HT1080 (cell line): ENCODE measurements around the gene CLSTN2. TPM values are rescaled to one million over a fixed set of nuclear protein-coding genes. Genes with fewer than 3 reads are reported as not detected.
A peak's percentile ranks its signal among the peaks of the same experiment; 100 is the strongest.
"Not testable (repeated sequence)": the region's sequence is repeated elsewhere in the genome, so short reads cannot be mapped to it uniquely, and the experiment has no call there.

ENCODE experiments used
- DNase-seq: peaks from one replicate; pipeline ENCODE4 v3.0.0-alpha.2; 2015; ENCODE audit warnings: low read depth
- total RNA-seq: library from RNA; depleted of rRNA; stranded (reverse); fragments of >200 nt; shearing (Covaris generic); gene quantifications from 2 replicates; pipeline ENCODE4 v1.2.3, GENCODE V29; 2014

The CLSTN2 gene
- total RNA-seq, 1 experiment from 2014 or later = 0.23 TPM

DNA sequence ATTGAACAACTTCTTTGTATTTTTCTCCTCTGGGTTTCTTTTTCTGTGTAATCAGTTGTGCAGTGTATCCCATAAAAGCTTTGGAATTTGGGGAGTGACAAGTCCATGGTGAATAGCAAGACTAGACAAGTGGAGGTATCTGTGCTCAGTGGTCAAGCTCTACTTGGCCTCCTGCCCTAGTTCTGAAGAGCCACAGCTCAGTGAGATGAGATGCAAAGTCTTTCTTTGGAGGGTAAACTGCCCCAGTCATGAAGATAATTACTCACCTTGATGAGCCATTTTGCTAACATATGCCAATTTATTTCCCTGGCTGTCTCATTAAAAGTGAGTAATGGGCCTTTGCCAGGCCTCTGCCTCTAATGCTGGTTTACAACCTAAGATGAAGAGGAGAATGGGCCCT, 471.7 kb downstream of the CLSTN2 start:
- DNase-seq = no peak

DNA sequence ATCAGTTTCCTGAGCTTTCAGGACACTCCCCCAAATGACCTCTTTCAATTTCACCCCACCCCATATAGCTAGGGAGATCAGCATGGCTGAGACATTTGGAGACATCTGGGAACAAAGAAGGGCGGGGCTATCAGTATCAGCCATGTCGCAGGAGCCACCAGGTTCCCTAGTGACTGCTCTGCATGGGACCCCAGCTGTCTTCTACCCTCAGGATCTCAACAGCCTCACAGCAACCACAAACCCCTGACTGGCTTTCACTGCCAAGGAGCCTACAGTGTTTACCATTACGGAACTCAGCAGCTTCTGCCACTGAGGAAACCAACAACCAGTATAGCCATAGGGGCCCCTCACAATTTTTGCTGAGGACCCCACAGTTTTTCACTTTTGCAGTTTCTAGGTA, 473.3 kb downstream of the CLSTN2 start:
- no peak for DNase-seq

- DNase-seq = no peak
These were observed 481.7 kb downstream of the CLSTN2 start for GRCh38 chr3:140416666-140417065.

DNA sequence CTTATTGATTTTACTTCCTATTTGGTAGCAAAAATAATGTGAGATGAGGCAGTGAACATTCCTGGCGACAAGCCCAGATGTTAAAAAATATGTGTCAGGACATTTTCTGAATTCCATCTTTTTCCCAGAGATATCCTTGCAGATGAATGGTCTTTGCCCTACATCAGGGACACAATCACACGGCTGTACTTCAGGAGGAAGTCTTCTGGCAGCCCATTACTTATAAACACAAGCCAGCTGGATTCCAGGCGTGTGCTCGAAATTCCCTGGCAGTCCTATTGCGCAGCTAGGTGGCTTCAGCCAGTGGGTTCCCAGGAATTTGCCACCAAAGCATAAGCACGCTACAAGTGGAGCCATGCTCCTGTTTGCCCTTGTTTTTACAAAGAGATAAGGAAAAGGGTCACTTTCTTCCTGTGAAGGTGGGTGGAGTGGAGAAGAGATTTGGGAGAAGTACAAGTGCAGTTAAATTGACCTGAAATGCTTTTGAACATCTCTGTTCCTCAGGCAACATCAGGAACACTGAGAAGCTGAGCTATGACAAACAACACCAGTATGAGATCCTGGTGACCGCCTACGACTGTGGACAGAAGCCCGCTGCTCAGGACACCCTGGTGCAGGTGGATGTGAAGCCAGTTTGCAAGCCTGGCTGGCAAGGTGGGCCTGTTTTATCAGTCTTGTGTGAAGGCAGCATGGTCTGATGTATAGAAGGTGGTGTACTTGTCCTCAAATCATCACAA, 485.8 kb downstream of the CLSTN2 start:
- DNase-seq = peak; percentile 63

GRCh38 chr3:140421884-140422283, 486.9 kb downstream of the CLSTN2 start:
- DNase-seq = no peak

DNA sequence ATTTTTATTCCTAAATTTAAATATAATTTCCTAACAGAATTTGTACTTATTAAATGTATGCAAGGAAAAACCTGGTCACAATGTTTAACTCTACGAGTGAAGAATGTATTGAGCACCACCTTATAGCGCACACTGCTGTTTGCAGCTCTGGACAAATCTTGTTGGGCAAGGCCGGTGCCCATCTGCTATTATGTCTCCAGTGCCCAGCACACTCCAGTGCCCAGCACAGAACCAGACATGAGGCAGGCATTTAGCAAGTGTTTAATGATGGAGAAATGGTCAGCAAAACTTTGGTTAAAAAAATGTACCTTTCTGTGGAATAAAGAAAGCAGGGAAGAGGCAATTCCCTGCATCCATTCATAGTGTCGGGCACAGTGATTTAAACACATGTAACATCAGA, 488.2 kb downstream of the CLSTN2 start:
- DNase-seq = no peak

GRCh38 chr3:140423574-140423973, 488.6 kb downstream of the CLSTN2 start:
- not testable (repeated sequence) for DNase-seq

- DNase-seq = no peak
These were observed 489.2 kb downstream of the CLSTN2 start for GRCh38 chr3:140424211-140424610.

DNA sequence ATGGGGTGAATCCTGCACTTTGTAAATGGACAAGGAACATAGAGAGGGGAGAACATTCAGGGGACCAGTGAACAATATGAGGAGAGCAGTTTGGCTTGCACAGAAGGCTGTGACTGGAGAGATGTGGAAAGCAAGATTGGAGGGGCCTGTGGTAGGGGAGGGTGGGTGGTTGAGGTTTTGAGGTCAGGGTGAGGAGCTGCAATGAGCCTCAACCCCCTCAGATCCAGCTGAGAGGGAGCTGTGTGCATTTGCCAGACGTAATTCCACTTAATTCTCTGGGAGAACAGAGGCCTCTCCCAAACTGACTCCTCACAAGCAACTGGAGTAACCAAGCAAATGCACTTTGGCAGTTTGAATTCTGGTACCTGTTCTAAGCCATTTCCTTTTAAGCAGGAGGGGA, 489.7 kb downstream of the CLSTN2 start:
- no peak for DNase-seq

GRCh38 chr3:140427786-140428185, 492.8 kb downstream of the CLSTN2 start:
- no peak for DNase-seq

DNA sequence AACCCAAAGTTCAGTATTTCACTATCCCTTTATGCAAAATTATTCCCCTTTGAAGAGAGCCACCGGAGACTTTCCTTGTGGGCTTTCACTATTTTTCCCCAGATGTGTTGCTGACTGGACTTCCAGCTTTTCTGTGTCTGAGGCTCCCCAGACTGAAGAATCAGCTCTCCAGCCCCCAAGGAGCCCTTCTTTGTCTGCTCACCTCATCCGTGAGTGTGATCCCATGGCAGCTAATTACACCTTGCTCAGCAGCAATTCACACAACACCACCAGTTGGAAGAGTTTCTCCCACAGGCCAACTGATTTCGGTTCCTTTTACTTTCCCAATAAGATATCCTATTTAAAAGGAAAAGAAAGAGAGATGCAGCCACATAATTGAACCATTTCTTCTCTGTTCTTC, 493.4 kb downstream of the CLSTN2 start:
- no peak for DNase-seq

- DNase-seq = no peak
These were observed 494.8 kb downstream of the CLSTN2 start for GRCh38 chr3:140429791-140430190.

GRCh38 chr3:140430494-140430893, 495.5 kb downstream of the CLSTN2 start:
- DNase-seq = no peak

DNA sequence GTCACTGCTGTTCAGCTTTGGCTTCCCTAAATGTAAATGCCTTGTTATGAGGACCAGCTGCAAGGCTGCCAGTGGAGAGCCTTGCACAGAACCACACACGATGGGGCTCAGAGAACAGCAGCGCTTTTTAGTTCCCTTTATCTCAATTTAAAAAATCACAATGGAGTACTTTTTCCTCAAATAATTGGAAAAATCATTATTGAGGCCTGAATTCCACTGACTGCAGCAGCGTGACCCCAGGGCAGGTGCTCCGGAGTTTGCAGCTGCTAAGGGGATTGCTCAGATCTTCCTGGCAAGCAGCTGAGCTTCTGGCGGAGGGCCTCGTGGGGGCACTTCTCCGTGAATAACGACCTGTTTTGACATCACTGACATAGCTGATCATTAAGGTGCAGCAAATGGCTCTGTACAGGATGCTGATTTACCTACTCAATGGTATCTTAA, 497.3 kb downstream of the CLSTN2 start:
- no peak for DNase-seq

DNA sequence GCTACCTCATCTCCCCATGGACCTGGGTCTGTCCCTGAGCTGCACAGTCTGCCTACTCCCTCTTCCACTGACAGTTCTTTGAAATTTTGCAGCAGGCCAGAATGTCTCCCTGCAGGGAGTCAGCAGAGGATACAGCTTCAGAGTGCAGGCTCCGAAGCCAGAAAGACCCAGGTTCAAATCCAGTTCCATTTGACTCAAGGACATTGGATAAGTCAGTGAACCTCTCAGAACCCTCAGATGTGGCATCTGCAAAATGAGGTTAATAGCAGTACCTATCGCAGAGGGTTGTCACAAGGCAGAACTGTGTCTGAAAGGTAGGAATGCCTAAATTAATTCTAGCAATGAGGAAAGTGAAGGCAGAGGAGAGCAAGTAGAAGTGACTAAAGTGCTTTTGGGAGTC, 498.4 kb downstream of the CLSTN2 start:
- DNase-seq = no peak

GRCh38 chr3:140434261-140434905, 499.4 kb downstream of the CLSTN2 start:
- DNase-seq = no peak

- no peak for DNase-seq
These were observed 501.4 kb downstream of the CLSTN2 start for GRCh38 chr3:140436421-140436820.

DNA sequence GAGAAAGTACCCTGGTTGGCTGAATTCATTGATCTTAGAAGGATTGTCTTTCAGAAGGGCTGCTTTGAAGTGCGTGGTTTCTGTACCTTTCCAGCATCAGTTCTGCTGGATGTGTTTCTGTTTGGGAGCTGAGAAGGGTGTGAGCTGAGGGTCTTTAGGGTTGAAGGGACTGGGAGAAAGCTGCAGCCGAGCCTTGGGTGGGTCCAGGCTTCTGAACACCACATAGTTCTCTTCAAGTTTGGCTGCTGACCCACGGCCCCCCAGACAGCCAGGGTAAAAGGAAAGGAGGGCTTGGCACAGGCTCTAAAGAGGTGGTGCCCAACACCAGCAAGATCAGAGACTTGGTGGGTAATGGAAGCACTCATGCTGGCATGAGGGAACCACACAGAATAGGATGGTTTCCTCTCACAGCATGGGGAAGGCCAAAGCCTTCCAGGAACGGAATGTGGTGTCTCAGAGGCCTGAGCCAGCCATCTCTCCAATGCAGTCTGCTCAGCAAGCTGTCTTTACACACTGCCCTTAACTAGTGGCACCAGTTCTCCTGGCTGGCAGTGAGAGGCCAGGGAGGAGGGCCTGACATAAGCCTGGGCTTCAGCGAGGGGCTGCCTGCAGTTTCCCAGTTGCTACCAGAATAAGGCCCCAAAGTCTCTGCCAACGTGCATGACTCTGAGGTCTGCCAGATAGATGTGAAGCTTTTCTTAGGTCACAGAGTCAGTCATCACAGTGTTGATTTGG, 503.9 kb downstream of the CLSTN2 start:
- peak; percentile 24 for DNase-seq

GRCh38 chr3:140439527-140439926, 504.5 kb downstream of the CLSTN2 start:
- no peak for DNase-seq

DNA sequence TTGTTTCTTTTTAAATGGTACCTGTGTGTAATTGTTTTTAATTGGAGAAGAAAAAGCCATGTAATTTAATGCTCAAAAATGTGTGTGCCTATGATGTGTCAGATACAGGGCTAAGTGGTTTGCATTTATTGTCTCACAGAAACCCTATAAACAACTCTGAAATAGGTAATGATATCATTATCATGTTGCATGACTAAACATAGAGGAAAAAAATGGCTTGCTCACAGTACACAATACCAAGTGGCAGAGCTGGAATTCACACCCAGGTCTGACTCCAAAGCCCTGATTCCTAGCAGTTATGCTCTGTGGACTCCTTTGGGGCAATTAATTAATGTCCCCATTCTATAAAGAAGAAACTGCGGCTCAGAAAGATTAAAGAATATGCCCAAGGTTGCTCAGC, 505.5 kb downstream of the CLSTN2 start:
- DNase-seq = peak; percentile 67

DNA sequence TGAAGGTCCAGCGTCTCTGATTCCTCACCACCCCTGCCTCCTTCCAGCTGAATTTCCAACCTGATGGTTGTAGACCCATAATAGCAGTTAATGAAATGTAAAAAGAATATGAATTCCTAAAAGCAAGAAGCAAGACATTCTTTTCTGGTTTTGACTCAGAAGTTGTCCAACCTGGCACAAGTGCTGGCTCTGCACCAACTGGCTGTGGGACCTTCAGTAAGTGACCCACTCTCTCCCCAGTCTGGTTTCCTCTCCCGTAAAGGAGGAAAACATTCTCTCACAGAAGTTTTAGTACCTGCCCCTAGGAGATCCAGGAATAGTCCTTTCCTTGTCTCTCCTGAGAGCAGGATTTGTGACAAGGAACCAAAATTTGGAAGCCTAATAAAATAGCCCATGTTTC, 506.0 kb downstream of the CLSTN2 start:
- DNase-seq = peak; percentile 92

DNA sequence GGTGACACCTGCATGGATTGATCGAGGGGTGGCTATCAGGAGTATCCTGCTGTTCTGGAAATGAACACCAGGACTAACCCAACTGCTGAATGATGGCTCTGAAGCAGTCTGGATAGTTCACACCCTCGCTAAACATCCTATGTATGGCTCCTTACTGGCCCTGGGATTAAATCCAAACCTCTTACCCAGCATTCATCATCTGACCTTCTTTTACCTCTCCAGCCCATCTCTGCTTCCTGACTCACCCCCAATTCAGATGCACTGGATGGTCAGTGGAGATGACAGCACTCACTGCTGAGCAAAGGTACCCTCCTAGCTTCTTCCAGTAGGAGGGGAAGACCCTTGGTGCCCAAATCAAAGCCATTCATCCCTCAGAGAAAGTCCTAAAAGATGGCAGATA, 507.6 kb downstream of the CLSTN2 start:
- DNase-seq = peak; percentile 42
